Smooth muscle cell (in vitro differentiated cells): ENCODE results near the gene MTERF2. TPM values are rescaled to one million over a fixed set of nuclear protein-coding genes. Genes with fewer than 3 reads are reported as not detected.
A peak's percentile ranks its signal among the peaks of the same experiment; 100 is the strongest.

Experiments
- DNase-seq: peaks from one replicate; lab custom pipeline; 2025; ENCODE audit not compliant: unreplicated experiment; lab: John Stamatoyannopoulos, UW
- H2AFZ ChIP-seq: fragments of 200-600 bp; sonication (generic); 2 replicates; pipeline ENCODE4 v1.6.0; 2016; ENCODE audit warnings: antibody characterized with exemption, low read depth, mild to moderate bottlenecking
- H3F3A ChIP-seq: fragments of 200-600 bp; sonication (generic); 2 replicates; pipeline ENCODE4 v1.6.0; 2017; ENCODE audit warnings: antibody characterized with exemption, low read depth
- H3K27ac ChIP-seq: fragments of 200-600 bp; sonication (generic); 2 replicates; pipeline ENCODE4 v1.5.1; 2016; ENCODE audit warnings: low read depth, mild to moderate bottlenecking
- H3K27me3 ChIP-seq: fragments of 200-600 bp; sonication (generic); 2 replicates; pipeline ENCODE4 v1.6.1; 2016; ENCODE audit warnings: low read depth, mild to moderate bottlenecking
- H3K36me3 ChIP-seq: fragments of 200-600 bp; sonication (generic); 2 replicates; pipeline ENCODE4 v1.5.1; 2016; ENCODE audit warnings: low read depth
- H3K4me1 ChIP-seq: fragments of 200-600 bp; sonication (generic); 2 replicates; pipeline ENCODE4 v1.5.1; 2016; ENCODE audit warnings: low read depth
- H3K4me2 ChIP-seq: fragments of 200-600 bp; sonication (generic); 2 replicates; pipeline ENCODE4 v1.6.0; 2016; ENCODE audit warnings: mild to moderate bottlenecking
- H3K4me3 ChIP-seq: fragments of 200-600 bp; sonication (generic); 2 replicates; pipeline ENCODE4 v1.5.1; 2016; ENCODE audit warnings: mild to moderate bottlenecking
- H3K79me2 ChIP-seq: fragments of 200-600 bp; sonication (generic); 2 replicates; pipeline ENCODE4 v1.6.0; 2016; ENCODE audit warnings: low read depth, mild to moderate bottlenecking
- H3K9ac ChIP-seq: fragments of 200-600 bp; sonication (generic); 2 replicates; pipeline ENCODE4 v1.6.0; 2016; ENCODE audit warnings: low read depth
- H3K9me3 ChIP-seq: fragments of 200-600 bp; sonication (generic); replicated peaks from 2 replicates; pipeline ENCODE4 v1.5.1; 2016; ENCODE audit warnings: low read depth
- H4K20me1 ChIP-seq: fragments of 200-600 bp; sonication (generic); 2 replicates; pipeline ENCODE4 v1.6.0; 2016; ENCODE audit warnings: low read depth
- CTCF ChIP-seq: fragments of 200-600 bp; sonication (generic); IDR thresholded peaks from 2 replicates; pipeline ENCODE4 v1.5.1; 2017; ENCODE audit warnings: borderline replicate concordance, mild to moderate bottlenecking, antibody characterized with exemption; ENCODE audit not compliant: insufficient read depth, poor library complexity, severe bottlenecking
- WGBS: methylation state at CpG from one replicate; pipeline ENCODE4 v1.1.7; 2016; ENCODE audit warnings: low lambda C conversion rate; 5-methylcytosine and 5-hydroxymethylcytosine counted together
- polyA plus RNA-seq: library from polyadenylated mRNA; unstranded; fragments of >200 nt; fragmentation: Nextera tagmentation; extraction: Ambion mirVana; gene quantifications from 2 replicates; pipeline ENCODE4 v1.2.1, GENCODE V29; 2016
- total RNA-seq: library from RNA; depleted of rRNA; stranded (reverse); fragments of >200 nt; gene quantifications from 2 replicates; pipeline ENCODE4 v1.2.3, GENCODE V29; 2014

Gene MTERF2
- total and polyA plus RNA-seq, 2 experiments from 2014 or later: 2.8 to 5.0 TPM

- 98% methylated on average over 6 of the region's 6 CpGs for WGBS
- no peak for TF ChIP-seq CTCF
Measured at GRCh38 chr12:106984588-106985137, 2.3 kb downstream of the MTERF2 start.

GRCh38 chr12:106982229-106982628 is 4.7 kb downstream of the MTERF2 start:
- H2AFZ ChIP-seq: no peak overlapping the region
- no peaks in the 10 kb centered on the region for H3K36me3 ChIP-seq
- no peaks in the 10 kb centered on the region for H3K27me3 ChIP-seq
- no peak for TF ChIP-seq CTCF
- no peak for DNase-seq
- no peak overlapping the region for H3K4me2 ChIP-seq
- peaks cover 12% of the 10 kb centered on the region for H3K4me1 ChIP-seq
- peaks cover 45% of the 10 kb centered on the region for H4K20me1 ChIP-seq
- WGBS: 45% methylated on average over 1 of the region's 1 CpG
- peaks cover 14% of the 10 kb centered on the region for H3K79me2 ChIP-seq
- no peak overlapping the region for H3K9ac ChIP-seq
- H3K9me3 ChIP-seq: no peaks in the 10 kb centered on the region
- H3K27ac ChIP-seq: no peak overlapping the region
- no peak overlapping the region for H3K4me3 ChIP-seq
- peaks cover 34% of the 10 kb centered on the region for H3F3A ChIP-seq

More at GRCh38 chr12:106984588-106985137, 2.3 kb downstream of the MTERF2 start:
- Histone ChIP-seq H3K9me3 (no peaks in the 10 kb centered on the region), H4K20me1 (peaks cover 32% of the 10 kb centered on the region), H3K4me1 (peaks cover 18% of the 10 kb centered on the region), H3K4me3 (no peak overlapping the region), H3K4me2 (no peak overlapping the region), H3K27ac (no peak overlapping the region), H2AFZ (no peak overlapping the region), H3K79me2 (peaks cover 14% of the 10 kb centered on the region), H3K27me3 (no peaks in the 10 kb centered on the region), H3K9ac (no peak overlapping the region), H3F3A (peaks cover 32% of the 10 kb centered on the region), H3K36me3 (no peaks in the 10 kb centered on the region)
- DNase-seq: no peak

GRCh38 chr12:106981788-106982187 is 5.2 kb downstream of the MTERF2 start:
- Histone ChIP-seq H3K27ac (no peak overlapping the region), H3K27me3 (no peaks in the 10 kb centered on the region), H3K36me3 (no peaks in the 10 kb centered on the region), H4K20me1 (peaks cover 49% of the 10 kb centered on the region), H2AFZ (no peak overlapping the region), H3K79me2 (peaks cover 14% of the 10 kb centered on the region), H3K4me2 (no peak overlapping the region), H3K9ac (no peak overlapping the region), H3K4me3 (no peak overlapping the region), H3K9me3 (no peaks in the 10 kb centered on the region), H3F3A (peaks cover 37% of the 10 kb centered on the region), H3K4me1 (peaks cover 12% of the 10 kb centered on the region)
- no peak for TF ChIP-seq CTCF
- 94% methylated on average over 3 of the region's 3 CpGs for WGBS
- DNase-seq: no peak

DNA sequence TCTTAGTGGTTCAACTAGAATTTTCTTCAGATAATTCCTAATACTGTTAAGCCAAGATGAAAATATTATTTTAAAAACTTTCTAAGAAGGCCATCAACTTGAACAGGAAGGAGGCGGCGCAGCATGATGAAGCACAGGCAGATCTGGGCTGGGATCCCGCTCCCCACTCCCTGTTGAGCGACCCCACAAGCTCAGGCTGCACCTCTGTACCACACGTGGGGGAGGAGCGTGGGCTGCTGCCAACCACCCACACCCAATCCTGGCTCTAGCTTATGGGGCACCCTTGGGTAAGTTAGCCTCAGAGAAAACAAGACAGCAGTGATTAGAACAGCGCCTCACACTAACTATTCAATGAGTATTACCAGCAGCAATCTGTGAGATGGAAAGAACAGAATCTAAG is 6.0 kb downstream of the MTERF2 start:
- Histone ChIP-seq H3K9ac (no peak overlapping the region), H3K4me1 (peaks cover 6% of the 10 kb centered on the region), H3F3A (peaks cover 44% of the 10 kb centered on the region), H2AFZ (no peak overlapping the region), H3K36me3 (no peaks in the 10 kb centered on the region), H4K20me1 (peaks cover 57% of the 10 kb centered on the region), H3K27me3 (no peaks in the 10 kb centered on the region), H3K79me2 (peaks cover 10% of the 10 kb centered on the region), H3K9me3 (no peaks in the 10 kb centered on the region), H3K4me2 (no peak overlapping the region), H3K4me3 (no peak overlapping the region), H3K27ac (peak overlapping the region; percentile 3)
- no peak for DNase-seq
- TF ChIP-seq CTCF: no peak
- 95% methylated on average over 7 of the region's 7 CpGs for WGBS
